ENCODE results near the gene ZNF117.
"Not testable (repeated sequence)": the region's sequence is repeated elsewhere in the genome, so short reads cannot be mapped to it uniquely, and the experiment has no call there.

DNA sequence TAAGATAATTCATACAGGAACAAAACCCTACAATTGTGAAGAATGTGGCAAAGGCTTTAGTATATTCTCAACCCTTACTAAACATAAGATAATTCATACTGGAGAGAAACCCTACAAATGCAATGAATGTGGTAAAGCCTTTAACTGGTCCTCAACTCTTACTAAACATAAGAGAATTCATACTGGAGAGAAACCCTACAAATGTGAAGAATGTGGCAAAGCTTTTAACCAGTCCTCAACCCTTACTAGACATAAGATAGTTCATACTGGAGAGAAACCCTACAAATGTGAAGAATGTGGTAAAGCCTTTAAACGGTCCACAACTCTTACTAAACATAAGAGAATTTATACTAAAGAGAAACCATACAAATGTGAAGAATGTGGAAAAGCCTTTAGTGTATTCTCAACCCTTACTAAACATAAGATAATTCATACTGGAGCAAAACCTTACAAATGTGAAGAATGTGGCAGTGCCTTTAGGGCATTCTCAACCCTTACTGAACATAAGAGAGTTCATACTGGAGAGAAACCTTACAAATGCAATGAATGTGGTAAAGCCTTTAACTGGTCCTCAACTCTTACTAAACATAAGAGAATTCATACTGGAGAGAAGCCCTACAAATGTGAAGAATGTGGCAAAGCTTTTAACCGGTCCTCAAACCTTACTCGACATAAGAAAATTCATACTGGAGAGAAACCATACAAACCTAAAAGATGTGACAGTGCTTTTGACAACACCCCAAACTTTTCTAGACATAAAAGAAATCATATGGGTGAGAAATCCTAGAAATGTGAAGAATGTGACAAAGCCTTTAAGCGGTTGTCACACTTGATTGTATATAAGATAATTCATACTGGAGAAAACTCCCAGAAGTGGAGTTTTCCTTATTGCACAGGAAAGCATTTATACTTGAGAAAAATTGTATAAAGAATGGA, 62.3 kb downstream of the ZNF117 start:
- not testable (repeated sequence) for TF ChIP-seq POLR2AphosphoS5 (IDR thresholded peaks at IDR 0.05; ENCODE audit: borderline replicate concordance, low read depth, low read length); EZH2 (IDR thresholded peaks at IDR 0.05); FOXP2 (optimal IDR thresholded peaks at IDR 0.05; ENCODE audit: control extremely low read depth, extremely low read length, insufficient read depth)
